Inferior parietal cortex (tissue), 1 donor: ENCODE measurements around the gene FAM20C.

Experiments used
- DNase-seq: peaks from one replicate; pipeline ENCODE4 v3.0.0-alpha.2; 2016; ENCODE audit errors: extremely low spot score

FAM20C gene

DNA sequence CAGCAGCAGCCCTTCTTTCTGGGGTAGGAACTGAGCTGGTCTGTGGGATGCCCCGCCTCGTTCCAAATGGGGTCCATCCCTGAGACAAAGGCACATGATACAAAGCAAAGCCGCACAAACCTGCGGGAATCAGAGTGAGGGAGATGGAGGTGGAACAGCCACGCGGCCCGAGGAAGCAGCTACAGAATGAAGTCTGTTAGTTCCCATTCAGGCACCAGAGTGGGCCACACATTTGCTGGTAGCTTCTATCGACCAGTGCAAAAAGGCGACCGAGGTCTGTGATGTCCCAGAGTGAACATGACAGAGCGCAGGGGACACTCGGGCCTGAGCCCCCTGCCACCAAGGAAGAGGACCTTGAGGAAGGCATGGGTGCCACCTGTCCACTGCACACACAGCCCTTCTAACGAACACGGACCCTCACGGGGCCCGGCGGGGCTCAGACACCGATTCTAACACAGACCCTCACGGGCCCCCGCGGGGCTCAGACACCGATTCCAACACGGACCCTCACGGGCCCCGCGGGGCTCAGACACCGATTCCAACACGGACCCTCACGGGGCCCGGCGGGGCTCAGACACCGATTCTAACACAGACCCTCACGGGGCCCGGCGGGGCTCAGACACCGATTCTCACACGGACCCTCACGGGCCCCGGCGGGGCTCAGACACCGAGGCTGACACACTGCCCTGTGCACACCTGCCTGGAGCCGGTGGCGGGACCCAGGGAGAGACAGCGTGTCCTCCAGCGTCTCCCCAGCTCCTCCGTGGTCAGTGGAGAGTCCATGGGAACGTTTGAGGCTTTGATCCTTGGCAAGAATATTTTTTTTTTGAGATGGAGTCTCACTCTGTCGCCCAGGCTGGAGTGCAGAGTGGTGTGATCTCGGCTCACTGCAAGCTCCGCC is 32.8 kb upstream of the FAM20C start:
- no peak for DNase-seq

DNA sequence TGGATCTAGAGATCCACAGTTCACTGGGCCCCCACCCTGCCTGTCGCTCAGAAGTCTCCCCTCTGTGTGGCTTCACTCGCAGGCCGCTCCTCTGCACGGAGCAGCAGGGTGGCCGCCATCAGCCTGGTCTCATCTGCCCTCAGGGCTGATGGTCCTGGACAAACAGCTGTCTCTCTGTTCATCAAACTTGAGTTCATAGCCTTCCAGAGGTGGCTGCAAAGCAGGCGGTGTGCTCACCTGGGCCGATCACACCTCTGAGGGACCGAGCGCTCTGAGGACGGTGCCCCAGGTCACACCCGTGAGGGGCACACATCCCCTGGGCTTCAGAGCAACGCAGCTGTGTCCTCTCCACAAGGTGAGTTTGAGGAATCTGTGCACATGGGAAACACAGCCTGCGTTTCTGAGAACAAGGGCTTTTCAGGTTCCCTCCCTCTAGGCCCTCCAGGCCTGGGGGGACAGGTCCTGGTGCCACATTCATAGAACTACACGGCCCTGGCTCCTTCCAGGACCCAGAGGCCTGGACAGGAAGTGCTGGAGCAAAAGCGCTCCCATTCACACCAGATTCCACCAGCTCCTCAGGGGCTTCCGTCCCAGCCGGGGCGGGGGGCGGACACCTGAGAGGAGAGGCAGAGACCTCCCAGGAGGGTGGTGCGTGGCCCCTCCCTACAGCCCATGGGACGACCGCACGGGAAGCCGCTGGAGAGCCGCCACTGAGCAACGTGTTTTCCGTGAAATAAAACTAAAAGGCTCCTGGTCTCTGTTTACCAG is 31.2 kb upstream of the FAM20C start:
- no peak for DNase-seq

DNA sequence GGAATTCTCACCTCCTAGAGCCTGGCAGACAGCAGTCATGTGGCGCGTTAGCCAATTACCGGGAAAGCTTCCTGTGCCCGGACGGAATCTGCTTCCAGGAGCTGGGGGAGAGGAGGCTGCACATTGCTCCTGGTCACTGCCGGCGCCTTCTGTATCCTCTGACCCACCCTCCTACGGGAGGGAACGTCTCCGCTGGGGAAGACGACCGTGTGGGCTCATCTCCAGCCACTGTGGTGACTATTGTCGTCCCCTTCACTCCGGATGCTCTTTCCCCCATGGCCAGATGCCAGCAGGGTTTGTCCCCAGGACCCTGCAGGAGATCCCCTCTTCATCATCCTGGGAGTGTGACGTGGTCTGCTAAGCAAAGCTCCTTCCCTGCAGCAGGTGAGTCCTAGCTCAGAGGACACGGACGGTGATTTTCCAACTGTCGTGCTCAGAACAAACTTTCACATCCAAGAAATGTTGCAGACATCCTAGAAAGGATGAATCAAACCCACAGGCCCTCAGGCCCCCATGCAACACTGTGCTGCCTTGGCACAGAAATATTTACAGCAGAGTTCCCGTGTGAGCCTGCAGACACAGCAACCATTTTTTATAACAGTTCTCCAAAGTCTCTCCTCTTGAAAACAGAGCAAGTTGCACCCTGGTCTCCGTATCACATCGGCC is 29.6 kb upstream of the FAM20C start:
- DNase-seq: no peak

DNA sequence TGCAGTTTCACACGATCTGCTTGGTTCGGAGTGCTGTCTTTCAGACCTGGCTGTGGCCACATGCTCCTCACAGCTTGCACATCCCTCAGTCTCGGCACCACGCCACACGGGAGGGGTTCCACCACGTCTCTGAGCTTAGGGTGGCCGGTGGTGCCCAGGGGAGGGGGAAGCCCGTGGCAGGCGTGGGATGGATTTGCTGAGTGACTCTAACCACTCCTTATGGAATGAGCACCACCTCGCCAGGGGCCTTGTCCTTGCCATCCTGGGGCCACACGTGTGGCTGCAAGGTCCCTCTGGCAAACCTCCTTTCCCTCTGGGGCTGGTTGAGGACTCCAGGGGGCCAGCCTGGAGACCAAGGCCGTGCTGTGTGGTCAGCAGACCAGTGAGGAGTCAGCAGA is 29.1 kb upstream of the FAM20C start:
- DNase-seq: no peak

DNA sequence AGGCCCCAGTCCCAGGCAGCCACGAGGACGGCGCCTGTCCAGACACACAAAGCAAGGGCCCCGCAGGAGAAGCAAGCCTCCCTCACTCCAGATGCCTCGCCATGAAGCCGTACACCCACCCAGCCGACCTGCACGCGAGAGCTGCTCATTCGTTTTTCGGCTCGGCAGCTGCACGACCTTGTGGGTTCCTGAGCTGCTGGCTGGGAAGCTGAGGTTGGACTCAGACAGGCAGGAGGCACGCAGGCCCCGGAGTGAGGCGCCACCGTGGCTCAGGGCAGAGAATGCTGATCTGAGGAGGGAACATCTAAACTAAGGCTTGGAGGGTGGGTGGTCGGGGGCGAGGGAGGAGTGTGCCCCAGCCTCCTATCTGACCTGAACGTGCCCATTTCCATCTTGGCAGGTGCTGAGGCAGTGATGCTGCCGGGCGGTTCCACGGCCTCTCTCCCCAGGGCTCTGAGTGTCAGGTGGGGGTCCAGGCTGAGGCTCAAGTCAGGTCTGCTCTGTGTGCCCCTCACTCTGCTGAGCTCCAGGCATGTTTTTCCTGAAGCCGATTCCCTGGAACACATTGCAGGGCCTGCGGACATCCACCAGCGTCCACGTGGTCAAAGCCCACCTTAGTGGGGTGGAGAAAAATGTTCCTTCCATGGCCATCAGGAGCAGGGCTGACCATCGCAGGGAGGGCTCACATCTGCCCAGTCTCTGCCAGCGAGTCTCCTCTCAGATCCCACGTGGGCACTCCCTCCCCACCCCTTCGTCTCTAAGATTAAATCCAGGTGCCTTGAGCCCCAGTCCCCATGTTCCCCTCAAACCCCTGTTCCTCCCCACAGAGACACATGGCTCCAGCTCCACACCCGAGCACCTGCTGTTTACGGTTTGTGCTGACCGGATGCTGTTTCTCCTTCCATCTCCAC is 28.1 kb upstream of the FAM20C start:
- no peak for DNase-seq

DNA sequence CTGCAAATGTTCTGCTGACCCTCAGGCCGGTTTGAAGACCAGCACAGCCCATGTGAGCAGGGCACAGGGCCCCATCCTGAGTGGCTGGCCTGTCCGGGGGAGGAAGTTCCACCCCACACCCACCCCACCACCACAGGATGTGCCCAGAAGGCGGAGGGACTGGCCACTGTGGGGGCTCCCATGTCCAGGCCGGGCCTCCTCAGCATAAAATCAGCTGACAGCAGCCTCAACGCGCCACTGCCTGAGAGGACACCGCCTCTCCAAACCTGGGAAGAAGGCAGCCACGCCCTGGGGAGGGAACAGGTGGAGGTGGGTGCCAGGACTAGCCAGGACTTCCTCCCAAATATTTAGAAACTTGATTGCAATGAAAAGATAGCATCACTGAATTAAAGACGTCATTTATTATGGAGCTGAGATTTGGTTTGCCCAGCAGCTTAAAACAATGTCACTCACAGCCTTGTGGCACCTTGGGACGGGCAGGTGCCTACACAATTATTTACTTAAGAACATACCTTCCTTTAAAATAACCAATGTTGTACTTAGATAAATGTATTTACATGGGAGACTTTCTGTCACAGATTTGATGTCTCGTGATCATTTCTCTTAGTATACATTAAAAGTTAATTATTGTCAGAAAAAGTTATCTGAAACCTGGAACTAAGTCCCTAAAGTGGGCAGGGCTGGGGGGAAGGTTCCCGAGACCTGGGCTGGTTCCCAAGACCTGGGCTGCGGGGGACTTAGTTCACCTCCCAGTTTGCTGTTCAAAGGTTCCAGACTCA is 27.3 kb upstream of the FAM20C start:
- DNase-seq: no peak

DNA sequence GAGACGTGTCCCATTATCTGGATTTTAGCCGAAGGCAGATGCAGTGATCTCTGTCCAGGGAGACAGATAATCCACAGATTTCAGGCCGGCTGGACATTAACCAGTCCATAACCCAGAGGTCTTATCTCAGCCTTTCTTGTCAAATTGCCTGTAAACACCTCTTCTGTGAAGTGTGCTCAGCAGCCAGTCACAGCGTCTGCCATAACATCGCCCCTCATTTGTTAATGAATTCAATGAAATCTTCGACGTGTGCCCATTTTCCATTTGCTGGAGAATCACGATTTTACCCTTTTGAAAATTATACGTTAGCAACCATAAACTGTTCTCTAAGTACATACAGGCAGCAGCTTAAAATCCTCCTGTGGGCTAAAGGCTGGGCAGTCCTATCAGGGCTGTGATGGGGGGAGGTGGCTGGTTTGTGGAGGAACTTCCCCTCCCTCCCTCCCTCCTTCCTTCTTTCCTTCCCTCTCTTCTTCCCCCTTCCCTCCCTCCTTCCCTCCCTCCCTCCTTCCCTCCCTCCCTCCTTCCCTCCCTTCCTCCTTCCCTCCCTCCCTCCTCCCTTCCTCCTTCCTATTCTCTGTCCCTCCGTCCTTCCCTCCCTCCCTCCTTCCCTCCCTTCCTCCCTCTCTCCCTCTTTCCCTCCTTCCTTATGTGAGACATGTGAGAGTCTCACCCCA is 26.6 kb upstream of the FAM20C start:
- DNase-seq: no peak

GRCh38 chr7:166338-167060 is 25.9 kb upstream of the FAM20C start:
- DNase-seq: no peak

- no peak for DNase-seq
Observed at GRCh38 chr7:167090-167855, 25.1 kb upstream of the FAM20C start.

- no peak for DNase-seq
Observed at GRCh38 chr7:167976-168791, 24.2 kb upstream of the FAM20C start.

GRCh38 chr7:169276-170172 is 22.8 kb upstream of the FAM20C start:
- DNase-seq: no peak

- DNase-seq: no peak
Observed at GRCh38 chr7:170551-171363, 21.6 kb upstream of the FAM20C start.

DNA sequence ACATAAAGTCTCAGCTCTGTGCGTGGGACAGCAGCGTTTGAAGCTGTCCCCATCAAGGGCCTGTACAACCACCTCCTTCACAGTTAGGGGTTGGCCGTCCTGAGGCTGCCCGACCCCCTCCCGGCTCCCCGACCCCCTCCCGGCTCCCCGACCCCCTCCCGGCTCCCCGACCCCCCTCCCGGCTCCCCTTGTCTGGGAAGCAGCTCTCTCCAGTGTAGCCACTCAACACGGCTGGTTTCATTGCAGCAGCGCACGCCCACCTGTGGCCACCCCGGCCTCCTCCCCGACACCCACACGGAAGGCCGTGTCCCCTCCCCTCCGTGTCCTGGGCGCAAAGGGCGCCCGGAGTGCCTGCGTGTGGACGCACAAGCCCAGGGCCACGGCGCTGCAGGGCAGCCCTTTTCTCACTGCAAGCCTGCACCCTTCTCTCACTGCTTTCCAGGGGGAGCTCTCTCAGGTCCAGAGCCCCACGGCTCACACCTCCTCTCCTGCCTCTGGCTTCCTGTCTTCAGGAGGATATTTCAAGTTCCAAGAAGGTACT is 20.9 kb upstream of the FAM20C start:
- DNase-seq: no peak

DNA sequence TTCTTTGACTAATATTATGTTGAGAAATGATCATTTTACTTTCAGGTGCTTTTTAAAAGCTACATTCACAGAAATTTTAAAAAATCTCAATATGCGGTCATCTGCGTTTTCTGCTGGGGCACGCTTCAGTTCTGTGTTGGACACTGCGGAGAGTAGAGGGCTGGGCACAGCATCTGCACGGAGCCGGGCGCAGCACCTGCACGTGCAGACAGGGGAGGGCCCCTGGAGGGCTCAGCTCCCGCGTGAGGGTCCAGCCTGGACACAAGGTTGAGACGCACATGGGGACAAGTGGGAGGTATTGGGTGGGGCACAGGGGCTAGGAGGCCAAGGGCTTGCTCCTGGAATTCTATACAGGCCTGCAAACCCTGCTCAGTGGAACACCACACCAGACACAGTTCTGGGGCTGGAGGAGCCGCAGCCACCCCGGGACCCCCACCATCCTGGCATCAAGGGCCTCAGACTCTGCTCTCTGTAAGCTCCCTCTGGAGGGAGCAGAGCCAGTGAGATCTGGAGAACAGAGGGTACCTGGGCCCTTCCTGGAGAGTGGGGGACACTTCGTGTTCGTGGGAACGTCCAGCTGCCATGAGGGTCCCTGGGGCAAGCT is 20.4 kb upstream of the FAM20C start:
- no peak for DNase-seq
